ENCODE results near the gene TMEM132C. TPM values are rescaled to one million over a fixed set of nuclear protein-coding genes. Genes with fewer than 3 reads are reported as not detected.

The TMEM132C gene
- total RNA-seq, 1 donor from 2014 or later: 0.42 TPM

GRCh38 chr12:128387811-128388422 is 120.9 kb downstream of the TMEM132C start:
- Histone ChIP-seq H3K4me3 (ENCODE audit: low read depth, low read length) (no peak overlapping the region), H3K36me3 (ENCODE audit: control insufficient read depth, insufficient read depth, low read length) (no peaks in the 10 kb centered on the region), H3K27me3 (ENCODE audit: control insufficient read depth, insufficient read depth, low read length) (no peaks in the 10 kb centered on the region)
- TF ChIP-seq CTCF (IDR thresholded peaks at IDR 0.05; ENCODE audit: insufficient read depth, low read length, poor library complexity, severe bottlenecking): peak; percentile 55
- DNase-seq (ENCODE audit: low read depth): no peak

- H3K27me3 ChIP-seq (ENCODE audit: control insufficient read depth, insufficient read depth, low read length): no peaks in the 10 kb centered on the region
- H3K4me3 ChIP-seq (ENCODE audit: low read depth, low read length): no peak overlapping the region
- no peak for DNase-seq (ENCODE audit: low read depth)
- no peak for TF ChIP-seq CTCF (IDR thresholded peaks at IDR 0.05; ENCODE audit: insufficient read depth, low read length, poor library complexity, severe bottlenecking)
- H3K36me3 ChIP-seq (ENCODE audit: control insufficient read depth, insufficient read depth, low read length): no peaks in the 10 kb centered on the region
Observed at GRCh38 chr12:128388461-128389000, 121.6 kb downstream of the TMEM132C start.

- Histone ChIP-seq H3K4me3 (ENCODE audit: low read depth, low read length) (no peak overlapping the region), H3K36me3 (ENCODE audit: control insufficient read depth, insufficient read depth, low read length) (no peaks in the 10 kb centered on the region), H3K27me3 (ENCODE audit: control insufficient read depth, insufficient read depth, low read length) (no peaks in the 10 kb centered on the region)
- TF ChIP-seq CTCF (IDR thresholded peaks at IDR 0.05; ENCODE audit: insufficient read depth, low read length, poor library complexity, severe bottlenecking): no peak
- no peak for DNase-seq (ENCODE audit: low read depth)
Observed at GRCh38 chr12:128393346-128393745, 126.4 kb downstream of the TMEM132C start.

DNA sequence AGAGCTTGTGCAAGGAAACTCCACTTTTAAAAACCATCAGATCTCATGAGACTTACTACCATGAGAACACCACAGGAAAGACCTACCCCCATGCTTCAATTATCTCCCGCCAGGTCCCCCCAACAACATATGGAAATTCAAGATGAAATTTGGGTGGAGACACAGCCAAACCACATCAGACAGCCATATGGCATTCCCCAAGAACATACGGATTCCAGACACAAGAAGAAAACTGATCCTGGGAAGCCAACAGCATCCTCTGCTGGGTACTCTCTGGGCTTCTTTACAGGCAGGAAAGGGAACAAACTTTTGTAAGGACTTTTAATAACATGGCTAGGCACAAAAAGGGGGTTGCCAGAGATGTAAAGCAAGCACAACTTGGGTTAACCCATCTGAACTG is 127.2 kb downstream of the TMEM132C start:
- TF ChIP-seq CTCF (IDR thresholded peaks at IDR 0.05; ENCODE audit: insufficient read depth, low read length, poor library complexity, severe bottlenecking): no peak
- Histone ChIP-seq H3K27me3 (ENCODE audit: control insufficient read depth, insufficient read depth, low read length) (no peaks in the 10 kb centered on the region), H3K36me3 (ENCODE audit: control insufficient read depth, insufficient read depth, low read length) (no peaks in the 10 kb centered on the region), H3K4me3 (ENCODE audit: low read depth, low read length) (no peak overlapping the region)
- DNase-seq (ENCODE audit: low read depth): no peak

DNA sequence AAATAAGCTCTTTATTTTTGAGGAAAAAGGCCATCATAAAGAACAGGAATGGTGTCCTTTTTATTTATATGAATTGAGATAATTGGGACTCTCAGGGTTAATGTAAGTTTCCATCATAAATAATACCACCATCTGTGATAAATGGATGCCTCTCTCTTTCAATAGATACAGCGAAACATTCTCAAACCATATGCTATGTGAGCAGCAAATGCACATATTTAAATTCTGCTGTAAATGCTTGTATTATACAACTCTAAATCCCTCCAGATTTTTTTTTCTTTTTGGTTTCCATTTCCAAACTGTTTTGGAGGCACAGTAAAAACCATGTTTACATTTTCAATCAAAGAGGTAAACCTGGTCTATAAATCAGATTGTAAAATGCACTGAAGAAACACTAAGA is 132.3 kb downstream of the TMEM132C start:
- no peak for TF ChIP-seq CTCF (IDR thresholded peaks at IDR 0.05; ENCODE audit: insufficient read depth, low read length, poor library complexity, severe bottlenecking)
- no peak for DNase-seq (ENCODE audit: low read depth)
- Histone ChIP-seq H3K27me3 (ENCODE audit: control insufficient read depth, insufficient read depth, low read length) (no peaks in the 10 kb centered on the region), H3K36me3 (ENCODE audit: control insufficient read depth, insufficient read depth, low read length) (no peaks in the 10 kb centered on the region), H3K4me3 (ENCODE audit: low read depth, low read length) (no peak overlapping the region)
